Brain microvascular endothelial cell (primary cell): Measurements from ENCODE around the gene DOCK4.

Experiments used
- DNase-seq: peaks from one replicate; pipeline ENCODE4 v3.0.0-alpha.2; 2020
- H3K27ac ChIP-seq: fragments of 250-450 bp; sonication (Bioruptor Pico); 2 replicates; pipeline ENCODE4 v1.5.1; 2020; ENCODE audit warnings: mild to moderate bottlenecking, moderate library complexity
- H3K27me3 ChIP-seq: fragments of 250-450 bp; sonication (Bioruptor Pico); replicated peaks from 2 replicates; pipeline ENCODE4 v1.5.1; 2020; ENCODE audit warnings: mild to moderate bottlenecking
- H3K36me3 ChIP-seq: fragments of 250-450 bp; sonication (Bioruptor Pico); replicated peaks from 2 replicates; pipeline ENCODE4 v1.5.1; 2020; ENCODE audit warnings: mild to moderate bottlenecking
- H3K4me3 ChIP-seq: 2 replicates; pipeline ENCODE4 v1.5.1; 2011; ENCODE audit warnings: low read depth, mild to moderate bottlenecking, control low read depth, low read length, moderate library complexity
- in situ Hi-C: cut with HindIII; loops from 2 replicates; pipeline ENCODE4 v1.10.0; 2017; ENCODE audit warnings: low sequenced_read_pairs, low pct_ligation_motif_present
- TF ChIP-seq, protein P1 (sequence below): IDR thresholded peaks from 2 replicates; pipeline ENCODE4 v1.5.1; 2011; ENCODE audit warnings: low read depth, mild to moderate bottlenecking, moderate library complexity, low read length, control low read depth, inconsistent platforms; ENCODE audit errors: missing control alignments

DOCK4 gene

DNA sequence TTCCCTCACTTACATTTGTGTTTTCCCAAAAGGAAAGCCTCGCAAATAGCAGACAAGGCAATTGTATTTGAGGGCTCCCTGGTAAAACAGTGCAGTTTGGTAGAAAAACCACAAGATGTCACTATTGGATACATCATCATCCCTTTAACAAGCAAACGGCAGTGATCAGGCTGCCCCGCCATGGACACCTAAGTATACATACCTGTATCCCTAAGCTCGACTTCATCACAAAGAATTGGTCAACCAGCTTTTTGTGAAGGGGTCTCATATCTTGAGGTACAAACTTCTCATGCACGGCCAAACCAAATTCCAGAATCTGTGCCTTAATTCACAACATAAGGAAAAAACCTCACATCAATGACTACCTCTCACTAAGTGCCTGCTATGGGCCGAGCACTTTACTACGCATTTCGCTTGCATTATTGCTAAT is 464.4 kb downstream of the DOCK4 start:
- H3K36me3 ChIP-seq: peaks cover 4% of the 10 kb centered on the region
- DNase-seq: peak; percentile 56
- TF ChIP-seq, protein P1, sequence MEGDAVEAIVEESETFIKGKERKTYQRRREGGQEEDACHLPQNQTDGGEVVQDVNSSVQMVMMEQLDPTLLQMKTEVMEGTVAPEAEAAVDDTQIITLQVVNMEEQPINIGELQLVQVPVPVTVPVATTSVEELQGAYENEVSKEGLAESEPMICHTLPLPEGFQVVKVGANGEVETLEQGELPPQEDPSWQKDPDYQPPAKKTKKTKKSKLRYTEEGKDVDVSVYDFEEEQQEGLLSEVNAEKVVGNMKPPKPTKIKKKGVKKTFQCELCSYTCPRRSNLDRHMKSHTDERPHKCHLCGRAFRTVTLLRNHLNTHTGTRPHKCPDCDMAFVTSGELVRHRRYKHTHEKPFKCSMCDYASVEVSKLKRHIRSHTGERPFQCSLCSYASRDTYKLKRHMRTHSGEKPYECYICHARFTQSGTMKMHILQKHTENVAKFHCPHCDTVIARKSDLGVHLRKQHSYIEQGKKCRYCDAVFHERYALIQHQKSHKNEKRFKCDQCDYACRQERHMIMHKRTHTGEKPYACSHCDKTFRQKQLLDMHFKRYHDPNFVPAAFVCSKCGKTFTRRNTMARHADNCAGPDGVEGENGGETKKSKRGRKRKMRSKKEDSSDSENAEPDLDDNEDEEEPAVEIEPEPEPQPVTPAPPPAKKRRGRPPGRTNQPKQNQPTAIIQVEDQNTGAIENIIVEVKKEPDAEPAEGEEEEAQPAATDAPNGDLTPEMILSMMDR: peak; percentile 66
- in situ Hi-C loops: no loop called here
- H3K27ac ChIP-seq: no peak overlapping the region
- no peak overlapping the region for H3K4me3 ChIP-seq
- H3K27me3 ChIP-seq: no peaks in the 10 kb centered on the region

DNA sequence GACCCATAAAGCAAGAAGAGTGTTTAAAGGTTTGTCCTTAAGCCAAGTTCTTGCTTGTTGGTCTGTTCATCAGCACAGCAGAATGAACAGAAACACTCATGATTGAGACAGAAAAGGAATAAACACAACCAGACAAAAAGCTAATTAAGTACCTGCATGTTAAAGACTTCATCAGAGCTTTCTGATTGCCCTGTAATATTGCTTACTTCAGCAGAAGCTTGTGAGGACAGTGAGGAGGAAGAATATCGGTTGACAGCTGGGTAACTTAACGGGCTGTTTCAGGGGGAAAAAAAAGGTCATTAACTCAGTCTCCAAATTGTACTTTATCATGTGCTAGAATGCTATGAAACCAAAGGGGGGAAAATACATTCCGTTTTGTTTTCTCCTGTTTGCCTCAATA is 465.3 kb downstream of the DOCK4 start:
- no peak for DNase-seq
- H3K4me3 ChIP-seq: no peak overlapping the region
- no peak overlapping the region for H3K27ac ChIP-seq
- H3K27me3 ChIP-seq: no peaks in the 10 kb centered on the region
- TF ChIP-seq, protein P1: no peak
- peaks cover 4% of the 10 kb centered on the region for H3K36me3 ChIP-seq
- in situ Hi-C loops: no loop called here

DNA sequence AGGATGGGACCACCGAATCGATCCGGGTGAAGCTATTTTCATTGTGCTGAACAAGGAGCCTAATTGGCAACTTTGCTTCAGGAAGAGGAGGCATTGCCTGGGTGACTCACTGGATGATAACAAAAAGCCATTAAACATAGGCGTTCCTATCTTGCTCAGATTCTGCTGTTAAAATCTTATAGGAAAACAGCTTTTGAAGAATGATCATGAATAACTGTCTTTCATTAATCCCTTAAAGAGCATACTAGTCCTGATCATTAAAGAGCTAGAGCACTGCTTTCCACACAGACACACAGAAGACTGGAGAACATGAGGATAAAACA is 469.7 kb downstream of the DOCK4 start:
- no peak for DNase-seq

GRCh38 chr7:111735661-111736551 is 470.3 kb downstream of the DOCK4 start:
- Histone ChIP-seq H3K36me3 (peaks cover 4% of the 10 kb centered on the region), H3K27ac (no peak overlapping the region), H3K4me3 (no peak overlapping the region), H3K27me3 (no peaks in the 10 kb centered on the region)
- TF ChIP-seq, protein P1: peak; percentile 77
- DNase-seq: peak; percentile 62
- in situ Hi-C loops: no loop called here

More for the DNA sequence above, 469.7 kb downstream of the DOCK4 start:
- H3K36me3 ChIP-seq: peaks cover 4% of the 10 kb centered on the region
- H3K27ac ChIP-seq: no peak overlapping the region
- no peaks in the 10 kb centered on the region for H3K27me3 ChIP-seq
- in situ Hi-C loops: no loop called here
- H3K4me3 ChIP-seq: no peak overlapping the region
- TF ChIP-seq, protein P1: no peak

DNA sequence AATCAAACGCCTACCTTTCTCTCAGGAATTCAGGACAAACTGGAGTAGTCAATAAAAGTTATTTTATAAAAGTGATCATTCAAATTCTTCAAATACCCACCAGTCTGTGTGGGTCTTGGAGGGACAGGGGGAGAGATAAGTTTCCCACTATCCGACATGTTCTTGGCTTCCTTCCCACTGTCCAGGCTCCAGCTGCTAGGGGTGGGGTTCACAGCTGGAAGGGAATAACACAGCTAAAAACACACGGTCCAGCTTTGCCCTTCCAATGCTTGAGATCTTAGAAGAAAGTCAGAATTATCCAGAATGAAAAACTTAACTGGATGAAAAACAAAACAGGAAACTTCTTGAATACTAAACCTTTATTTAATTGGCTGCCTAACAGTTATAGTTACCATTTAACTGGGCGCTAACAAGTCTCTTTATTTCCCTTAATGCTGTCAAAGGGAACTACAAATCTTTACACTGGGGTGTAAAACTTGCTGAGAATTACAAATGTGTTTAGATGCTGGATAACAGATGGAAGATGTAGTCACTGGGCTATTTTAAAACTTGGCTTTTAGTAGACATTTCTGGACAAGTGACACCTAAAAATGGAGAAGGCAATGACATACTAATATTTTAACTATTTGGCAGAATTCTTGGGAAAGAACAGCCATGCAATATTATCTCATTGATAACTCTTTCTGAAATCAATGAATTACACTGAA is 471.1 kb downstream of the DOCK4 start:
- in situ Hi-C loops: no loop called here
- no peak for DNase-seq
- H3K27ac ChIP-seq: no peak overlapping the region
- H3K27me3 ChIP-seq: no peaks in the 10 kb centered on the region
- TF ChIP-seq, protein P1: no peak
- peaks cover 4% of the 10 kb centered on the region for H3K36me3 ChIP-seq
- no peak overlapping the region for H3K4me3 ChIP-seq
